ENCODE measurements around the gene SEPTIN14. TPM values are rescaled to one million over a fixed set of nuclear protein-coding genes. Genes with fewer than 3 reads are reported as not detected.

The SEPTIN14 gene
- total RNA-seq, 1 experiment from 2014 or later, result not detected

GRCh38 chr7:55887821-55888247 lies 25.3 kb upstream of the SEPTIN14 start:
- Histone ChIP-seq H3K56ac (ENCODE audit: insufficient read length, low read depth, low read length) (no peak overlapping the region), H4K8ac (replicated peaks; ENCODE audit: insufficient read length, low read depth, low read length) (no peak overlapping the region), H2AFZ (ENCODE audit: low read length) (no peak overlapping the region), H2BK12ac (ENCODE audit: insufficient read length, low read depth, low read length) (no peak overlapping the region), H3K27ac (ENCODE audit: insufficient read length, low read depth, low read length) (no peak overlapping the region), H3K9ac (ENCODE audit: extremely low read depth, insufficient read length, low read length) (peak overlapping the region; percentile 79), H4K5ac (ENCODE audit: insufficient read length, low read depth, low read length) (no peak overlapping the region), H3K23ac (ENCODE audit: insufficient read length, low read depth, low read length) (no peak overlapping the region), H2BK15ac (ENCODE audit: low read depth, low read length) (no peak overlapping the region), H3K4ac (ENCODE audit: low read depth, low read length) (no peak overlapping the region), H3K4me2 (ENCODE audit: insufficient read depth, insufficient read length, low read length) (peak overlapping the region; percentile 8), H3T11ph (ENCODE audit: low read length) (no peak overlapping the region), H3K4me1 (ENCODE audit: insufficient read depth, low read length) (no peaks in the 10 kb centered on the region), H3K18ac (ENCODE audit: insufficient read length, low read depth, low read length) (peak overlapping the region; percentile 86), H3K23me2 (ENCODE audit: insufficient read length, low read depth, low read length, poor library complexity, severe bottlenecking) (peaks cover 3% of the 10 kb centered on the region), H2BK20ac (ENCODE audit: low read depth, low read length, poor library complexity, severe bottlenecking) (no peak overlapping the region), H3K79me1 (ENCODE audit: insufficient read depth, low read depth, low read length, poor library complexity, severe bottlenecking) (no peaks in the 10 kb centered on the region), H3K9me3 (ENCODE audit: control insufficient read depth, low read depth, low read length) (no peaks in the 10 kb centered on the region), H2AK5ac (ENCODE audit: insufficient read length, low read length) (no peak overlapping the region), H2BK5ac (ENCODE audit: insufficient read length, low read length) (no peak overlapping the region), H2BK120ac (ENCODE audit: low read depth, low read length, poor library complexity, severe bottlenecking) (no peak overlapping the region), H4K91ac (ENCODE audit: insufficient read length, low read depth, low read length) (no peak overlapping the region), H3K27me3 (ENCODE audit: insufficient read depth, low read length) (no peaks in the 10 kb centered on the region), H3K14ac (ENCODE audit: insufficient read depth, low read length) (no peak overlapping the region), H3K79me2 (ENCODE audit: insufficient read depth, low read length) (no peaks in the 10 kb centered on the region), H4K20me1 (ENCODE audit: control insufficient read depth, insufficient read depth, insufficient read length) (no peaks in the 10 kb centered on the region)
- H3K4me1 Mint-ChIP-seq, result peaks cover 0 to 5% of the 10 kb centered on the region in 2 experiments; a peak in 1 of 4 replicates
- WGBS (ENCODE audit: extremely low coverage, insufficient read length, low lambda C conversion rate), result no CpG with 5 or more reads among the region's 38 CpGs
- H3K36me3 Mint-ChIP-seq (ENCODE audit: insufficient read depth in 1 of 3, low read depth in 3 of 3), result no peaks in the 10 kb centered on the region; a peak in 1 of 7 replicates
- H3K27ac Mint-ChIP-seq, result peak overlapping the region; percentile 49 to 77 (median 77); a peak in 4 of 7 replicates
- H3K9me3 Mint-ChIP-seq, result peaks cover 0 to 10% of the 10 kb centered on the region in 2 experiments; a peak in 2 of 5 replicates
- no peak for DNase-seq
- TF ChIP-seq CTCF (conservative IDR thresholded peaks at IDR 0.05), result no peak
- peak overlapping the region; percentile 73 to 86 for H3K4me3 Mint-ChIP-seq
- no peaks in the 10 kb centered on the region; the same call in 1 of the 2 replicates for H3K27me3 Mint-ChIP-seq (ENCODE audit: low read depth)
